ENCODE measurements around the gene ARHGAP26.

DNA sequence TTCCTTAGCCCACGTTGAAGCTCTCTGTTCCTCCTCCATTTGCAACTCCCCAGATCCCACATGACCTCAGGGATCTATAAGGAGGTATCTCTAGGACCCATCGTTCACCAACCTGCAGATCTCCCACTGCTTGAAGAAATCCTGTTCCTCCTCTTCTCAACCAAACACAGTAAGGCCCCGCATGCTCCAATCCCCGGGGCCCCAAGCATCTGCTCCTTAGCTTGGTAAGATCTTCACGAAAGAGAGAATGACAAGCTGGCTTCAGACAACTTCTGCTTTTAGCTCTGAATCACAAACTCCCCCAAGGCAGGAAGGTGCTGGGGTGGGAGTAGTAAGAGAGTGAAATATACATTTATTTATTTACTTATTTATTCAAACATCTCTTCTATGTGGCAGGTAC lies 33.0 kb upstream of the ARHGAP26 start:
- TF ChIP-seq EZH2 (IDR thresholded peaks at IDR 0.05) (no peak), POLR2A (IDR thresholded peaks at IDR 0.05; ENCODE audit: borderline replicate concordance, extremely low read depth, insufficient read depth, insufficient read length) (no peak), JUND (IDR thresholded peaks at IDR 0.05) (no peak), YY1 (IDR thresholded peaks at IDR 0.05; ENCODE audit: extremely low read depth, insufficient replicate concordance, low read depth, low read length) (no peak)
